Spleen (tissue), 7 donors: ENCODE data around the gene PLXNC1.

Experiments
- POLR2AphosphoS5 ChIP-seq, 3 donors: sonication (generic); formaldehyde crosslinking; IDR thresholded peaks; one replicate each; pipeline ENCODE4 v1.5.1; 2017; ENCODE audit warnings: antibody characterized with exemption in 3 of 3
- TF ChIP-seq, protein P1 (sequence below), 11 experiments: fragments of 200-600 bp in 7 of 11; fragments of 450-650 bp in 4 of 11; sonication (generic) in 4 of 11; IDR thresholded peaks in 8 of 11; conservative IDR thresholded peaks in 3 of 11; 1 replicate in 7 of 11; 2 replicates in 4 of 11; pipeline versions ENCODE4 v1.4.0 to v1.8.0; 2016 to 2021; ENCODE audit warnings: antibody characterized with exemption in 11 of 11, inconsistent platforms in 4 of 11, mild to moderate bottlenecking in 1 of 11
- donor health status: DM: no; HTN: no; CAD: no; lungs with moderate emphysema.
- donor health status: DM: no; HTN: no; CAD: no.
- donor health status: DM: no; HTN: no; CAD: no.

GRCh38 chr12:94219622-94220302, 71.4 kb downstream of the PLXNC1 start:
- TF ChIP-seq, protein P1, sequence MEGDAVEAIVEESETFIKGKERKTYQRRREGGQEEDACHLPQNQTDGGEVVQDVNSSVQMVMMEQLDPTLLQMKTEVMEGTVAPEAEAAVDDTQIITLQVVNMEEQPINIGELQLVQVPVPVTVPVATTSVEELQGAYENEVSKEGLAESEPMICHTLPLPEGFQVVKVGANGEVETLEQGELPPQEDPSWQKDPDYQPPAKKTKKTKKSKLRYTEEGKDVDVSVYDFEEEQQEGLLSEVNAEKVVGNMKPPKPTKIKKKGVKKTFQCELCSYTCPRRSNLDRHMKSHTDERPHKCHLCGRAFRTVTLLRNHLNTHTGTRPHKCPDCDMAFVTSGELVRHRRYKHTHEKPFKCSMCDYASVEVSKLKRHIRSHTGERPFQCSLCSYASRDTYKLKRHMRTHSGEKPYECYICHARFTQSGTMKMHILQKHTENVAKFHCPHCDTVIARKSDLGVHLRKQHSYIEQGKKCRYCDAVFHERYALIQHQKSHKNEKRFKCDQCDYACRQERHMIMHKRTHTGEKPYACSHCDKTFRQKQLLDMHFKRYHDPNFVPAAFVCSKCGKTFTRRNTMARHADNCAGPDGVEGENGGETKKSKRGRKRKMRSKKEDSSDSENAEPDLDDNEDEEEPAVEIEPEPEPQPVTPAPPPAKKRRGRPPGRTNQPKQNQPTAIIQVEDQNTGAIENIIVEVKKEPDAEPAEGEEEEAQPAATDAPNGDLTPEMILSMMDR (IDR thresholded peaks at IDR 0.05 in 8 of 11, conservative IDR thresholded peaks at IDR 0.05 in 3 of 11), result no peak
- TF ChIP-seq POLR2AphosphoS5 (IDR thresholded peaks at IDR 0.05), result no peak
